Loucy (cell line): ENCODE measurements around the gene RTRAF.

Source experiments
- H2AFZ ChIP-seq: fragments of 200-600 bp; sonication (generic); 2 replicates; pipeline ENCODE4 v1.6.0; 2016; ENCODE audit warnings: antibody characterized with exemption, mild to moderate bottlenecking, low read length, moderate library complexity
- H3F3A ChIP-seq: fragments of 200-600 bp; 2 replicates; pipeline ENCODE4 v1.6.0; 2016; ENCODE audit warnings: antibody characterized with exemption, low read depth, mild to moderate bottlenecking
- H3K27me3 ChIP-seq: fragments of 200-600 bp; sonication (generic); 2 replicates; pipeline ENCODE4 v1.6.1; 2014; ENCODE audit warnings: low read length, mild to moderate bottlenecking; ENCODE audit not compliant: insufficient read depth, poor library complexity, severe bottlenecking
- H3K36me3 ChIP-seq: fragments of 200-600 bp; sonication (generic); 2 replicates; pipeline ENCODE4 v1.6.1; 2016; ENCODE audit warnings: low read length; ENCODE audit not compliant: insufficient read depth
- H3K4me1 ChIP-seq: fragments of 200-600 bp; sonication (generic); 2 replicates; pipeline ENCODE4 v1.5.1; 2014; ENCODE audit warnings: low read length, mild to moderate bottlenecking; ENCODE audit not compliant: insufficient read depth, poor library complexity, severe bottlenecking
- H3K4me2 ChIP-seq: fragments of 200-600 bp; sonication (generic); 2 replicates; pipeline ENCODE4 v1.6.0; 2014; ENCODE audit warnings: antibody characterized with exemption, low read length, low read depth, mild to moderate bottlenecking; ENCODE audit not compliant: poor library complexity, severe bottlenecking
- H3K4me3 ChIP-seq: fragments of 200-600 bp; sonication (generic); 2 replicates; pipeline ENCODE4 v1.5.1; 2014; ENCODE audit warnings: low read length, mild to moderate bottlenecking, mixed read lengths; ENCODE audit not compliant: poor library complexity, severe bottlenecking
- H3K79me2 ChIP-seq: fragments of 200-600 bp; sonication (generic); 2 replicates; pipeline ENCODE4 v1.6.1; 2014; ENCODE audit warnings: low read length; ENCODE audit not compliant: insufficient read depth
- H3K9ac ChIP-seq: fragments of 200-600 bp; sonication (generic); 2 replicates; pipeline ENCODE4 v1.6.0; 2014; ENCODE audit warnings: mild to moderate bottlenecking, low read depth, low read length, moderate library complexity; ENCODE audit not compliant: poor library complexity, severe bottlenecking
- H3K9me2 ChIP-seq: fragments of 200-600 bp; sonication (generic); replicated peaks from 2 replicates; pipeline ENCODE4 v1.6.1; 2016; ENCODE audit warnings: low read depth, low read length, mixed read lengths
- H3K9me3 ChIP-seq: fragments of 200-600 bp; sonication (generic); 2 replicates; pipeline ENCODE4 v1.6.1; 2014; ENCODE audit warnings: mild to moderate bottlenecking, antibody characterized with exemption, low read length, low read depth; ENCODE audit not compliant: insufficient read depth
- H4K20me1 ChIP-seq: fragments of 200-600 bp; sonication (generic); 2 replicates; pipeline ENCODE4 v1.6.0; 2014; ENCODE audit warnings: antibody characterized with exemption, low read length, mild to moderate bottlenecking; ENCODE audit not compliant: insufficient read depth, poor library complexity, severe bottlenecking
- CTCF ChIP-seq: fragments of 200-600 bp; sonication (generic); conservative IDR thresholded peaks from 2 replicates; pipeline ENCODE4 v1.5.1; 2014; ENCODE audit warnings: mild to moderate bottlenecking, antibody characterized with exemption, low read length
- EZH2phosphoT487 ChIP-seq: fragments of 200-600 bp; IDR thresholded peaks from 2 replicates; pipeline ENCODE4 v1.6.1; 2018; ENCODE audit warnings: antibody characterized with exemption, mild to moderate bottlenecking, moderate library complexity, borderline replicate concordance

The RTRAF gene

GRCh38 chr14:51993285-51993920 lies 4.1 kb downstream of the RTRAF start:
- Histone ChIP-seq H3K36me3 (peaks cover 58% of the 10 kb centered on the region), H3K4me2 (peak overlapping the region; percentile 80), H3K9ac (peak overlapping the region; percentile 6), H3K9me3 (no peaks in the 10 kb centered on the region), H4K20me1 (peaks cover 65% of the 10 kb centered on the region), H3K9me2 (no peaks in the 10 kb centered on the region), H3K4me3 (peak overlapping the region; percentile 52), H3F3A (0 out of 2 replicates have a peak, but pooled peaks cover 6% of the 10 kb centered on the region), H3K79me2 (peaks cover 87% of the 10 kb centered on the region), H3K27me3 (no peaks in the 10 kb centered on the region), H2AFZ (no peak overlapping the region), H3K4me1 (peaks cover 47% of the 10 kb centered on the region)
- TF ChIP-seq EZH2phosphoT487 = no peak
- TF ChIP-seq CTCF = no peak

GRCh38 chr14:51996148-51996746 lies 6.9 kb downstream of the RTRAF start:
- Histone ChIP-seq H3K9me2 (no peaks in the 10 kb centered on the region), H3K27me3 (no peaks in the 10 kb centered on the region), H2AFZ (no peak overlapping the region), H3K9me3 (no peaks in the 10 kb centered on the region), H3F3A (0 out of 2 replicates have a peak, but pooled peaks cover 6% of the 10 kb centered on the region), H3K4me2 (peak overlapping the region; percentile 44), H3K36me3 (peaks cover 86% of the 10 kb centered on the region), H3K9ac (no peak overlapping the region), H3K79me2 (peaks cover 76% of the 10 kb centered on the region), H3K4me3 (no peak overlapping the region), H4K20me1 (peaks cover 59% of the 10 kb centered on the region), H3K4me1 (peaks cover 31% of the 10 kb centered on the region)
- TF ChIP-seq EZH2phosphoT487 = no peak
- TF ChIP-seq CTCF = peak; percentile 87

- Histone ChIP-seq H3K4me1 (peaks cover 20% of the 10 kb centered on the region), H3K9me2 (no peaks in the 10 kb centered on the region), H3K4me2 (no peak overlapping the region), H3K79me2 (peaks cover 57% of the 10 kb centered on the region), H4K20me1 (peaks cover 44% of the 10 kb centered on the region), H3F3A (0 out of 2 replicates have a peak, but pooled peaks cover 6% of the 10 kb centered on the region), H2AFZ (no peak overlapping the region), H3K9ac (peak overlapping the region; percentile 19), H3K27me3 (no peaks in the 10 kb centered on the region), H3K4me3 (no peak overlapping the region), H3K36me3 (peaks cover 94% of the 10 kb centered on the region), H3K9me3 (no peaks in the 10 kb centered on the region)
- no peak for TF ChIP-seq EZH2phosphoT487
- TF ChIP-seq CTCF = no peak
These were observed 9.0 kb downstream of the RTRAF start for GRCh38 chr14:51998348-51998747.
